Peyer's patch (tissue), 4 donors: Measurements from ENCODE around the gene LCP2.

Experiments
- CTCF ChIP-seq, 6 experiments: fragments of 450-650 bp in 4 of 6; fragments of 200-600 bp in 2 of 6; sonication (generic) in 1 of 6; IDR thresholded peaks; one replicate each; pipeline ENCODE4 v1.5.1; 2017 to 2019; ENCODE audit warnings: antibody characterized with exemption in 6 of 6, mild to moderate bottlenecking in 3 of 6, moderate library complexity in 1 of 6
- POLR2A ChIP-seq, 2 donors: fragments of 450-650 bp; IDR thresholded peaks; one replicate each; pipeline ENCODE4 v1.5.1; 2017; ENCODE audit warnings: antibody characterized with exemption in 2 of 2, mild to moderate bottlenecking in 2 of 2, moderate library complexity in 2 of 2

GRCh38 chr5:170280011-170280493 lies 17.5 kb downstream of the LCP2 start:
- TF ChIP-seq POLR2A (IDR thresholded peaks at IDR 0.05) (no peak), CTCF (IDR thresholded peaks at IDR 0.05) (no peak)
